T-cell (primary cell): ENCODE results near the gene UBAP1. TPM values are rescaled to one million over a fixed set of nuclear protein-coding genes. Genes with fewer than 3 reads are reported as not detected.

ENCODE experiments used
- ATAC-seq, 4 experiments: fragments of 200-7000 bp in 3 of 4; fragments of 150-1000 bp in 1 of 4; cut with Tn5 transposase; replicated peaks in 1 of 4; 1 replicate in 3 of 4; 2 replicates in 1 of 4; pipeline ENCODE4 v1.10.0; 2021; ENCODE audit warnings: moderate library complexity in 3 of 4, mild to moderate bottlenecking in 2 of 4, moderate number of reproducible peaks in 1 of 4
- CTCF ChIA-PET, 2 donors: fragments of 300-600 bp; sonication (Branson Sonifier 250); formaldehyde crosslinking; loops; one replicate each; lab custom pipeline; 2022; ENCODE audit warnings: antibody characterized with exemption in 2 of 2; lab: Charles Lee
- POLR2A ChIA-PET, 2 donors: fragments of 300-600 bp; sonication (Branson Sonifier 250); formaldehyde crosslinking; loops; one replicate each; lab custom pipeline; 2022; ENCODE audit warnings: antibody characterized with exemption in 2 of 2; lab: Charles Lee
- DNase-seq, 35 experiments: peaks; one replicate each; pipeline versions ENCODE4 v3.0.0 to v3.0.0-alpha.2; 2013 to 2023
- H3K27ac ChIP-seq: one replicate; pipeline ENCODE4 v1.5.1; 2013; ENCODE audit warnings: low read length
- H3K27me3 ChIP-seq, 2 experiments: replicated peaks in 1 of 2; 1 replicate in 1 of 2; 2 replicates in 1 of 2; pipeline versions ENCODE4 v1.6.1 to v1.7.0; 2013; ENCODE audit warnings: low read length in 1 of 2, mixed read lengths in 1 of 2; ENCODE audit not compliant: control insufficient read depth in 2 of 2, insufficient read depth in 2 of 2; ENCODE audit errors: extremely low read depth in 1 of 2
- H3K36me3 ChIP-seq, 2 donors: 1 replicate in 1 of 2; 2 replicates in 1 of 2; pipeline versions ENCODE4 v1.6.1 to v1.7.0; 2013; ENCODE audit warnings: low read length in 1 of 2; ENCODE audit not compliant: control insufficient read depth in 2 of 2, insufficient read depth in 1 of 2; ENCODE audit errors: extremely low read depth in 1 of 2
- H3K4me1 ChIP-seq, 2 experiments: 1 replicate in 1 of 2; 2 replicates in 1 of 2; pipeline versions ENCODE4 v1.6.1 to v1.7.0; 2013; ENCODE audit warnings: low read length in 2 of 2, mixed read lengths in 1 of 2; ENCODE audit not compliant: insufficient read depth in 2 of 2, control insufficient read depth in 1 of 2; ENCODE audit errors: extremely low read depth in 1 of 2
- H3K4me3 ChIP-seq, 2 donors: 1 replicate in 1 of 2; 2 replicates in 1 of 2; pipeline versions ENCODE4 v1.5.1 to v1.7.0; 2013; ENCODE audit warnings: mild to moderate bottlenecking in 2 of 2, low read length in 1 of 2, moderate library complexity in 1 of 2; ENCODE audit not compliant: control insufficient read depth in 1 of 2; ENCODE audit errors: extremely low read depth in 1 of 2
- H3K9me3 ChIP-seq: 2 replicates; pipeline ENCODE4 v1.7.0; 2013
- H3K27ac Mint-ChIP-seq, 2 donors: one replicate each; pipeline ENCODE4 v1.8.0; 2020 to 2021; ENCODE audit warnings: mild to moderate bottlenecking in 2 of 2, mixed read lengths in 2 of 2
- H3K27me3 Mint-ChIP-seq, 2 donors: one replicate each; pipeline ENCODE4 v1.8.0; 2021 to 2022; ENCODE audit warnings: mixed read lengths in 2 of 2
- H3K36me3 Mint-ChIP-seq: one replicate; pipeline ENCODE4 v1.8.0; 2021; ENCODE audit warnings: mixed read lengths
- H3K4me1 Mint-ChIP-seq, 3 donors: one replicate each; pipeline ENCODE4 v1.8.0; 2020 to 2022; ENCODE audit warnings: mixed read lengths in 3 of 3, mild to moderate bottlenecking in 1 of 3
- H3K4me3 Mint-ChIP-seq, 3 donors: one replicate each; pipeline ENCODE4 v1.8.0; 2020 to 2022; ENCODE audit warnings: mild to moderate bottlenecking in 3 of 3, mixed read lengths in 3 of 3, moderate library complexity in 3 of 3
- H3K9me3 Mint-ChIP-seq, 3 donors: one replicate each; pipeline ENCODE4 v1.8.0; 2020 to 2022; ENCODE audit warnings: mixed read lengths in 3 of 3
- WGBS: methylation state at CpG from one replicate; pipeline ENCODE4 v1.1.5; 2013; ENCODE audit warnings: missing lambda C conversion rate; ENCODE audit not compliant: insufficient coverage; 5-methylcytosine and 5-hydroxymethylcytosine counted together
- total RNA-seq, 35 experiments: library from RNA in 6 of 35; stranded (reverse) in 6 of 35; fragments of 120-200 nt in 1 of 35; gene quantifications; one replicate each; pipeline versions ENCODE4 v1.2.1 to v1.2.4 and lab custom pipeline; 2013 to 2026

UBAP1 gene
- total RNA-seq, 5 donors from 2014 or later (not counting 1 experiment from before 2014, with no cell fraction given) = 33.1 to 42.2 (median 35.5) TPM

DNA sequence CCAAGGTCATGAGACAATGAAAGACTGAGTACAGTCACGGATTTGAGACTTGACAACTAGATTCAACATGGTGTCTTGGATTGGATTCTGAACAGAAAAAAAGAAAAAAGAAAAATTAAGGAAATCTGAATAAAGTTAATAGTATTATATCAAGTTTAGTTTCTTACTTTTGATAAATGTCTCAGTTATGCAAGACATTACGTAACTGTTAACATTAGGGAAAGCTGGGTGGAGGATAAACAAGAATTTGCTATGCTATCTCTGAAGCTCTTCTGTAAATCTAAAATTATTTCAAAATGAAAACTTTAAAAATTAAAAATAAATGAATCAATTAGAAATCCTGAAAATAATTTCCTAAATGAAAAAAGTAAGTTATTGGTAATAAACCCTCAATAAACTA is 38.0 kb upstream of the UBAP1 start:
- Histone ChIP-seq H3K9me3 (no peaks in the 10 kb centered on the region), H3K27ac (no peak overlapping the region), H3K36me3 (no peaks in the 10 kb centered on the region), H3K4me3 (no peak overlapping the region), H3K27me3 (no peaks in the 10 kb centered on the region), H3K4me1 (peaks cover 0 to 2% of the 10 kb centered on the region in 2 experiments)
- DNase-seq (no peak), ATAC-seq (no peak)
- WGBS = no CpG with 5 or more reads among the region's 2 CpGs
- ChIA-PET CTCF (no interaction called here), POLR2A (interaction anchor here in 1 of 2 donors (0.7 kb wide), 1 partner anchor 122 kb away, joined by 3 read pairs; no protein-coding TSS in a partner anchor)
- Mint-ChIP-seq H3K9me3 (no peaks in the 10 kb centered on the region), H3K4me3 (no peak overlapping the region), H3K4me1 (peaks cover 0 to 8% (median 6%) of the 10 kb centered on the region in 3 donors), H3K36me3 (no peaks in the 10 kb centered on the region), H3K27ac (no peak overlapping the region), H3K27me3 (no peaks in the 10 kb centered on the region)

DNA sequence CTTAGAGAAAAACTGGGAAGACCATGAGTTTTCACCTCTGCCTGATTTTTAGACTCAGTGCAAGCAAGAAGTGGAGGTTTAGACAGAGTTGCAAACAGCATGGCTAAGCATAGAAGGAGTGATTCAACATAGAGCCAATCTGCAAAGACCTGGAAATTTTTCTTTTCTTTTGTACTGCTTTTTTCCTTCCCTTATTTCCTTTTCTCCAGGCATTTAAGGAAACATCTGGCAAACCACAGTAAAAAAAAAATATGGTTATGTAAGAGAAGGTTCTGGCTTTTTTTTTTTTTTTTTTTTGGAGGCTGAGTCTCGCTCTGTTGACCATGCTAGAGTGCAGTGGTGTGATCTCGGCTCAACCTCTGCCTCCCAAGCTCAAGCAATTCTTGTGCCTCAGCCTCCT is 35.7 kb upstream of the UBAP1 start:
- DNase-seq (no peak), ATAC-seq (no peak)
- no peaks in the 10 kb centered on the region for H3K9me3 Mint-ChIP-seq
- Histone ChIP-seq H3K4me3 (no peak overlapping the region), H3K27ac (no peak overlapping the region), H3K27me3 (no peaks in the 10 kb centered on the region), H3K4me1 (peaks cover 0 to 2% of the 10 kb centered on the region in 2 experiments), H3K36me3 (no peaks in the 10 kb centered on the region), H3K9me3 (no peaks in the 10 kb centered on the region)
- H3K4me3 Mint-ChIP-seq = no peak overlapping the region
- ChIA-PET POLR2A (no interaction called here), CTCF (no interaction called here)
- H3K27ac Mint-ChIP-seq = no peak overlapping the region
- WGBS = no CpG with 5 or more reads among the region's 2 CpGs
- H3K36me3 Mint-ChIP-seq = no peaks in the 10 kb centered on the region
- peaks cover 0 to 8% (median 6%) of the 10 kb centered on the region in 3 donors for H3K4me1 Mint-ChIP-seq
- H3K27me3 Mint-ChIP-seq = no peaks in the 10 kb centered on the region

DNA sequence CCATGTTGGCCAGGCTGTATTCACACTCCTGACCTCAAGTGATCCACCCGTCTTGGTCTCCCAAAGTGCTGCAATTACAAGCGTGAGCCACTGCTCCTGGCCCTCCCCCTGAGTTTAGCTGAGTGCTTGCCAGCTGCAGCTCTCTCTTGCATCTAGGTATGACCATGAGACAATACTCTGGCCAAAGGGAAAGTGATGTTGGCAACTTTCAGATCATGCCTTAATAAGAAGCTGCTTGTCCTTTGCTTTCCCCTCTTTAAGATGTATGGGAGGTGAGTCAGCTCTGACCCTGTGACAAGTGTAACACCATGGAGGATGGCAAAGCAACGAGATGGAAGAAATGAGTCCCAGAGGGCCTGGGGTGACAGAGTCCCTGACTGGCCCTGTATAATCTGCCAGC is 33.7 kb upstream of the UBAP1 start:
- H3K9me3 Mint-ChIP-seq = no peaks in the 10 kb centered on the region
- no peaks in the 10 kb centered on the region for H3K9me3 ChIP-seq
- no peaks in the 10 kb centered on the region for H3K36me3 ChIP-seq
- no peak overlapping the region for H3K4me3 ChIP-seq
- ChIA-PET POLR2A (no interaction called here), CTCF (interaction anchor here in 1 of 2 donors (0.6 kb wide), 1 partner anchor 109 kb away, joined by 3 read pairs; no protein-coding TSS in a partner anchor)
- no peaks in the 10 kb centered on the region for H3K27me3 ChIP-seq
- DNase-seq (no peak), ATAC-seq (no peak)
- WGBS = 81% methylated on average over 2 of the region's 3 CpGs
- H3K27me3 Mint-ChIP-seq = peaks cover 0 to 3% of the 10 kb centered on the region in 2 donors
- H3K27ac Mint-ChIP-seq = no peak overlapping the region
- no peak overlapping the region for H3K4me3 Mint-ChIP-seq
- no peaks in the 10 kb centered on the region for H3K4me1 Mint-ChIP-seq
- no peak overlapping the region for H3K27ac ChIP-seq
- no peaks in the 10 kb centered on the region for H3K4me1 ChIP-seq
- H3K36me3 Mint-ChIP-seq = no peaks in the 10 kb centered on the region

DNA sequence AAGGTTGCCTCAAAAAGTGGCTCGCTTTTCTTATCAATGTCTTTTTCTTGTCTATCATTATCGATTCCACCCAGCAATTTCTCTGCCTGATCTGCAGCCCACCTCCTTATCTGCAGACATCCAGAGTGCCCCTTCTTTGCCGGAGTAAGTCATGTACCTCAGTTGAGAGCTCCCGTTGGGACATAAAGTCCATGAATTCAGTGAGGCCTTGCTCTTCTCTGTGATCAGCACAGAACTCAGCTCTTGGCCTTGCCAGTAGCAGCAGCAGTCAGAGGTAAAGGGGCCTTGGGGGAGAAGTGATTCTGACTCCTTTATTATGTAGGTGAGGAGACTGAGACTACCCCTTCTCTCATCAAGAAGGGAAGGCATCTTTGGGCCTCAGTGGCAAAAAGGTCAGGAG is 27.4 kb upstream of the UBAP1 start:
- H3K9me3 ChIP-seq = no peaks in the 10 kb centered on the region
- peaks cover 0 to 3% of the 10 kb centered on the region in 2 donors for H3K27me3 Mint-ChIP-seq
- no peak overlapping the region for H3K4me3 Mint-ChIP-seq
- H3K9me3 Mint-ChIP-seq = no peaks in the 10 kb centered on the region
- no peak for DNase-seq
- H3K4me1 Mint-ChIP-seq = no peaks in the 10 kb centered on the region
- no peaks in the 10 kb centered on the region for H3K27me3 ChIP-seq
- no peak overlapping the region for H3K27ac ChIP-seq
- no peak overlapping the region for H3K27ac Mint-ChIP-seq
- no peaks in the 10 kb centered on the region for H3K4me1 ChIP-seq
- WGBS = 95% methylated on average over 4 of the region's 4 CpGs
- CTCF ChIA-PET = interaction anchor here in 1 of 2 donors (0.5 kb wide), 1 partner anchor 13 kb away, joined by 5 read pairs; no protein-coding TSS in a partner anchor
- no peaks in the 10 kb centered on the region for H3K36me3 Mint-ChIP-seq
- no peak for ATAC-seq
- H3K36me3 ChIP-seq = no peaks in the 10 kb centered on the region
- no peak overlapping the region for H3K4me3 ChIP-seq
- POLR2A ChIA-PET = no interaction called here

DNA sequence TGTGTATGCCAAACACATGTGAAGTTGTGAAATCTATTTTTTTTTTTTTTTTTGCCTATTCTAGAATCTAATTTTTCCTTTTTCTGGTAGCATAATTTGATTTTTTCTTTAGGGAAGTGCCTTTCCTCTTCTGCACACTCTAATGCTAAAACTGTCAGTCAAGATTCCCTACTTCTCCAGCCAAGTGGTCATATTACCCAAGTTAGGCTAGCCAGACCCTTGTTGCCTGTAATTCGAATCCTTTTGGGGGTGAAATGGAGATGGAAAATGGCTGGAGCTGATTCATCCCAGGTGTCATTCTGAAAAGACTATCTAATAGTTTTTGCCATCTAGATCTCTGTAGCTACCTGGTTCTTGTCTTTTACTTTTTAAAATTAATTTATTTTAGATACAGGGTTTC is 24.8 kb upstream of the UBAP1 start:
- Histone ChIP-seq H3K27ac (no peak overlapping the region), H3K4me3 (no peak overlapping the region), H3K9me3 (no peaks in the 10 kb centered on the region), H3K27me3 (no peaks in the 10 kb centered on the region), H3K4me1 (no peaks in the 10 kb centered on the region), H3K36me3 (no peaks in the 10 kb centered on the region)
- Mint-ChIP-seq H3K27me3 (peaks cover 0 to 3% of the 10 kb centered on the region in 2 donors), H3K27ac (no peak overlapping the region), H3K4me3 (no peak overlapping the region), H3K36me3 (no peaks in the 10 kb centered on the region), H3K9me3 (no peaks in the 10 kb centered on the region), H3K4me1 (no peaks in the 10 kb centered on the region)
- ChIA-PET CTCF (no interaction called here), POLR2A (interaction anchor here in 1 of 2 donors (0.7 kb wide), 1 partner anchor 896 kb away, joined by 7 read pairs; no protein-coding TSS in a partner anchor)
- no peak for ATAC-seq
- no peak for DNase-seq
- no CpG with 5 or more reads among the region's 1 CpG for WGBS

DNA sequence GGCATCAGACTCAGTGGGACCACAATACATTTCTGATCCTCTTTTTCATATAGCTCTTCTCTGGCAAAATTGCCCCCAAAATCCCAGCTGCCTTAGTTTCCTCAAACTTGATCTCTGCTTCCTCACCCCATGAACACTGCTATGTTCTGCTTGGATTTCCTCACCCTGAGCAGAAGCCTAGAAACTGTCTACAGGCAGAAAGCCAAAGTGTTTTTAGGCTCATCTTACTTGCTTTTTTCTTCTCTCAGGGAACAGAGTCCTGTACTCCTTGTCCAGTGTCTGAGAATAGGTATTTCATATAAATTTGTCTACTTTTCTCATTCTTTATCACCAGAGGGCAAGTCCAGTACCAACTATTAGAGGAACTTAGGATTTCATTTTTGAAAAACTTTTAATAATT is 21.5 kb upstream of the UBAP1 start:
- no peak overlapping the region for H3K4me3 Mint-ChIP-seq
- Histone ChIP-seq H3K36me3 (no peaks in the 10 kb centered on the region), H3K27me3 (no peaks in the 10 kb centered on the region), H3K4me3 (no peak overlapping the region), H3K9me3 (no peaks in the 10 kb centered on the region), H3K4me1 (no peaks in the 10 kb centered on the region), H3K27ac (no peak overlapping the region)
- CTCF ChIA-PET = interaction anchor here in 1 of 2 donors (1.1 kb wide), 1 partner anchor 108 kb away, joined by 3 read pairs; no protein-coding TSS in a partner anchor
- no peak overlapping the region for H3K27ac Mint-ChIP-seq
- no peak for ATAC-seq
- H3K9me3 Mint-ChIP-seq = no peaks in the 10 kb centered on the region
- no peak for DNase-seq
- H3K4me1 Mint-ChIP-seq = no peaks in the 10 kb centered on the region
- H3K36me3 Mint-ChIP-seq = no peaks in the 10 kb centered on the region
- H3K27me3 Mint-ChIP-seq = no peaks in the 10 kb centered on the region
- POLR2A ChIA-PET = no interaction called here

DNA sequence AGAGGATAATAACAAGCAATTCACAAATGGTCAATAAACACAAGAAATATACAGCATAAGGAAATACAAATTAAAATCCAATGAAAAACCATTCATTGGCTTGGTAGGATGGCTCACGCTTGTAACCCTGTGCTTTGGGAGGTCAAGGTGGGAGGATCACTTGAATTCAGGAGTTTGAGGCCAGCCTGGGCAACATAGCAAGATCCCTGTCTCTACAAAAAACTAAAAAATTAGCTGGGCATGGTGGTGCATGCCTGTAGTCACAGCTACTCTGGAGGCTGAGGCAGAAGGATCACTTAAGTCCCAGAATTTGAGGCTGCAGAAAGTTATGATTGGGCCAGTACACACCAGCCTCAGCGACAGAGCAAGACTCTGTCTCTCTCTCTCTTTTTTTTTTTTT is 20.9 kb upstream of the UBAP1 start:
- no peak overlapping the region for H3K4me3 Mint-ChIP-seq
- H3K4me3 ChIP-seq = no peak overlapping the region
- no peaks in the 10 kb centered on the region for H3K4me1 Mint-ChIP-seq
- no CpG with 5 or more reads among the region's 2 CpGs for WGBS
- POLR2A ChIA-PET = no interaction called here
- no peaks in the 10 kb centered on the region for H3K27me3 ChIP-seq
- H3K4me1 ChIP-seq = no peaks in the 10 kb centered on the region
- no peaks in the 10 kb centered on the region for H3K9me3 ChIP-seq
- H3K27ac Mint-ChIP-seq = no peak overlapping the region
- no peak for ATAC-seq
- no peaks in the 10 kb centered on the region for H3K27me3 Mint-ChIP-seq
- H3K36me3 Mint-ChIP-seq = no peaks in the 10 kb centered on the region
- H3K36me3 ChIP-seq = no peaks in the 10 kb centered on the region
- no peak overlapping the region for H3K27ac ChIP-seq
- CTCF ChIA-PET = interaction anchor here in 1 of 2 donors (1.1 kb wide), 1 partner anchor 108 kb away, joined by 3 read pairs; no protein-coding TSS in a partner anchor
- DNase-seq = no peak
- H3K9me3 Mint-ChIP-seq = no peaks in the 10 kb centered on the region
